Activated T-helper 1 cell treated with Interleukin-2 at 50 U/mL for 16 hours (primary cell): ENCODE results near the gene PAQR7.

Experiments used
- DNase-seq: peaks from one replicate; pipeline ENCODE4 v3.0.0-alpha.2; 2020; ENCODE audit warnings: low read depth

The PAQR7 gene

DNA sequence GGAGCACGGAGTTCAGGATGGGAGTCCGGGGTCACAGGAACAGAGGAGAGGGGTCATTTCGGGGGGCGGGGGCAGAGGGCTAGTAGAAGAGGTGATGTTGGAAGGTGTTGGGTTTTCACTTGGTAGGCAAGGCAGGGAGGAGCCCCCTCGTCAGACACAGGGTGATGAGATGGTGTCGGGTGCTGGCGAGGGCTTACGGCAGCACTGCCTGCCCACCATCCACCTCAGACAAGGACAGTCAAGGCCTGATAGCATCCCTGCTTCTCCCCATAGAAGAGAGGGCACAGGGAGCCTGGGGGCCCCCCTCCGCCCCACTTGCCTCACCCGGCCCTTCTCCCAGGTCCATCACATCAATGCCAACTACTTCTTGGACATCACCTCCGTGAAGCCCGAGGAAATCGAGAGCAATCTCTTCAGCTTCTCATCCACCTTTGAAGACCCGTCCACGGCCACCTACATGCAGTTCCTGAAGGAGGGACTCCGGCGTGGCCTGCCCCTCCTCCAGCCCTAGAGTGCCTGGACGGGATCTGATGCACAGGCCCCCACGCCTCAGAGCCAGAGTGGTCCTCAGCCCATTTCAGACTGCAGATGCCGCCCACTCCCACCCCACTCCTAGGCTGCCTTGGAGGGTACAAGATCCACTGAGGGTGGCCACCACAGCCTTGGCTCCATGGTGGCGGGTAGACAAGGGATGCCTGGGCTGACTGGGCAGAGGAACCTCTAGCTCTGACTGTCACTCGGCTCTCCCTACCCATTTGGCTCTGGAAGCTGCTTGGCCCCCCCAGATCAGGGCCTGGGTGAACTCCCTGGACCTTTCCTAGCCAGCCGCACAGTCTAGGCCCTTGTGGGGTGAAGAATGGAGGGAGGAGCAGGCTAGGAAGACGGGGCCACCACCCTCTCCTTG is 60.0 kb downstream of the PAQR7 start:
- DNase-seq: no peak

DNA sequence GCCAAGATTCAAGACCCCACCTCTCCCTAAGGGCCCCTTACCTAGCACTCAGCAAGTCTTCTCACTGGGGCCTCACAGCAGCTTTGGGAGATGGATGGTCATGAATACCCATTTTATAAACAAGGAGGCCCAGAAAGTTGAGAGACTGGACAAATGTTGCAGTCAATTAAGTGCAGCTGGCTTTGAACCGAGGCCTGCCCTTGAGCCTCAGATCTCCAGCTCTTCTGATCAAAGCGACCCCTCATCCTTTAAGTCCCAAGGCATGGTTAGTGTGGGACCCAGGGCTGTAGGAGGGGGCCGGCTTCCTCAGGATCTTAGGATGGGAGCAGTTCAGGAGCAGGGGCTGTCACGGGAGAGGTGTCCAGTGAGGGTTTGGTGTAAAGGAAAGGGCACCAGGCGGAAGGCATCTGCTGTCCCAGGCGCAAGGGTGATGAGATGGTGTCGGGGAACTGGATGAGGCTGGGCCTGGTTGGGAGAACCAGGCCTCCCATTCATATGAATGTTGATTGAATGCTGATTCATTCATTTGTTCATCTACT is 60.9 kb downstream of the PAQR7 start:
- no peak for DNase-seq

DNA sequence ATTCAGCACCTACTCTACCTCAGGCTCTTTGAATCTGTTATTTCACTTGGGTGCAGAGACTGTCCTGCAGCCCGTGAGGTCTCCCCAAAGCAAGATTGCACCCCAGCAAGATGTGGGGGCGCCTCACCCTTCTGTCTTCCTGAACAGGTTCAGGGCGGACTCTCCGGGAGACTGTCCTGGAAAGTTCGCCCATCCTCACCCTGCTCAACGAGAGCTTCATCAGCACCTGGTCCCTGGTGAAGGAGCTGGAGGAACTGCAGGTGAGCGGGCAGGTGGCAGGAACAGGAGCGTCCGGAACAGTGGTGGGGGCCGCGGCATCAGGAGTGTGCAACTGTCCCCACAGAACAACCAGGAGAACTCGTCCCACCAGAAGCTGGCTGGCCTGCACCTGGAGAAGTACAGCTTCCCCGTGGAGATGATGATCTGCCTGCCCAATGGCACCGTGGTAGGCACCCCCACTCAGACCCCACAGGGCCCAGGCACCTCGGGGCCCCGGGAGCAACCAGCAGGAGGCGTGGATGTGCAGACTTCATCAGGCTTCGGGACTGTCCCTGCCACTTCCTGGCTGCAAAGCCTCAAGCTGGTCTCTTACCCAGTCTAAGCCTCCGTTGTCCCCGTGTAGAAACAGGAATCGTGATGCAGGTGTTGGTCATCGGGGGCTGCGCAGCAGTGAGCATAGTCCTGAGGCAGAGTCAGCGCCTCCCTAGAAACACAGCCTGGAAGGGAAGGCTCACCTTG is 61.6 kb downstream of the PAQR7 start:
- no peak for DNase-seq

DNA sequence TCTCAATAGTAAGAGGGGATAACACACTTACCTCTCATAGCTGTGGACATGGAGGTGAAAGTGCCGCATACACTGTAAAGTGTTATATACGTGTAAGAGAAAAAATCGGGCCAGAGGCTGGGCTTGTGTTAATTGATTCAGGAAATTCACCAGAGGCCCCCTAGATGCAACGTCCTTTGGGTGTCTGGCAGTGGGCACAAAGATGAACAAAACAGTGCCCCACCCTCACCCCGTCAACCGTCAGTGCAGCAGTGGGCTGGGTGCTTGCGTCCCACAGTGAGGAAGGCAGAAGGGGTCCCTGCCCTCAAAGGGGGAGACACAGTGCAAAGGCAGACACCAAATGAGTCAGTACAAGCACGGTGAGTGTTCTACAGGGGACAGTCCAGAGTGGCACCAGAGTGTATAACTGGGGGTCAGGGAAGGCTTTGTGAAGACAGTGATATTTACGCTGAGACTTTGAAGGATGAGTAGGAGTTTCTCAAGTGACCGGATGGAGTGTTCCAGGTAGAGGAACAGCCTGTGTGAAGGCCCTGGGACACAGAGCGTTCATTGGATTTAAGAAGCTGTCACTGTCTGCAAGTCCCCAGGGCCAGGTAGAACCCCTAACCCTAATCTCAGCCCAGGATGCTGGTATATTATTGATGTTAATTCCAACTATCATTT is 62.3 kb downstream of the PAQR7 start:
- DNase-seq: no peak
